Transverse colon (tissue), 4 donors: ENCODE results near the gene AGPAT3. TPM values are rescaled to one million over a fixed set of nuclear protein-coding genes. Genes with fewer than 3 reads are reported as not detected.

ENCODE experiments used
- DNase-seq: peaks from one replicate; pipeline ENCODE4 v3.0.0-alpha.2; 2019
- H3K27ac ChIP-seq, 4 donors: fragments of 200-600 bp; sonication (generic); 2 replicates each; pipeline ENCODE4 v1.5.1; 2016 to 2018; ENCODE audit warnings: inconsistent platforms in 4 of 4
- H3K27me3 ChIP-seq: fragments of 200-600 bp; sonication (generic); 2 replicates; pipeline ENCODE4 v1.5.1; 2017; ENCODE audit warnings: inconsistent platforms
- H3K36me3 ChIP-seq, 4 donors: fragments of 200-600 bp; sonication (generic); 2 replicates each; pipeline ENCODE4 v1.5.1; 2017 to 2019; ENCODE audit warnings: inconsistent platforms in 4 of 4
- H3K4me1 ChIP-seq, 4 donors: fragments of 200-600 bp; sonication (generic); 2 replicates each; pipeline ENCODE4 v1.5.1; 2017 to 2020; ENCODE audit warnings: inconsistent platforms in 4 of 4
- H3K4me3 ChIP-seq, 4 donors: fragments of 200-600 bp; sonication (generic); 1 replicate in 1 of 4; 2 replicates in 3 of 4; pipeline versions ENCODE4 v1.5.1 to v1.6.1; 2017 to 2019; ENCODE audit warnings: inconsistent platforms in 4 of 4
- H3K9me3 ChIP-seq, 2 donors: fragments of 200-600 bp; sonication (generic); 2 replicates each; pipeline ENCODE4 v1.5.1; 2017 to 2019; ENCODE audit warnings: inconsistent platforms in 2 of 2
- EP300 ChIP-seq: sonication (generic); formaldehyde crosslinking; IDR thresholded peaks from one replicate; pipeline ENCODE4 v1.6.1; 2017; ENCODE audit warnings: antibody characterized with exemption, low read depth
- POLR2A ChIP-seq: fragments of 450-650 bp; IDR thresholded peaks from one replicate; pipeline ENCODE4 v1.6.1; 2016; ENCODE audit warnings: antibody characterized with exemption, mild to moderate bottlenecking, moderate library complexity
- POLR2AphosphoS5 ChIP-seq, 3 donors: sonication (generic); formaldehyde crosslinking; IDR thresholded peaks; one replicate each; pipeline ENCODE4 v1.6.1; 2016; ENCODE audit warnings: antibody characterized with exemption in 3 of 3
- WGBS, 2 donors: methylation state at CpG; one replicate each; pipeline ENCODE4 v1.1.5; 2018; ENCODE audit warnings: low coverage in 1 of 2; 5-methylcytosine and 5-hydroxymethylcytosine counted together
- in situ Hi-C, 4 donors: fragments of 200-750 bp; cut with MboI; loops; one replicate each; pipeline versions ENCODE4 v1.15.0 to v1.15.1; 2017; ENCODE audit warnings: low sequenced_read_pairs in 3 of 4, low pct_ligation_motif_present in 1 of 4, low pct_unique_long_range_greater_than_20kb in 1 of 4
- intact Hi-C: fragments of 100-400 bp; cut with DNase I; formaldehyde crosslinking; loops from one replicate; pipeline ENCODE4 v1.15.1; 2023; ENCODE audit warnings: low total_unique reads
- total RNA-seq, 4 donors: library from RNA; depleted of rRNA; stranded (reverse); fragments of >200 nt; gene quantifications; one replicate each; pipeline ENCODE4 v1.1.0, GENCODE V29; 2016
- TF ChIP-seq, protein P1 (sequence below), 5 experiments: fragments of 200-600 bp in 3 of 5; fragments of 450-650 bp in 2 of 5; sonication (generic) in 3 of 5; IDR thresholded peaks; 1 replicate in 2 of 5; 2 replicates in 3 of 5; pipeline ENCODE4 v1.5.1; 2016 to 2017; ENCODE audit warnings: antibody characterized with exemption in 5 of 5, inconsistent platforms in 3 of 5, mild to moderate bottlenecking in 2 of 5, moderate library complexity in 1 of 5

Gene AGPAT3
- total RNA-seq, 4 donors from 2014 or later, result 59.9 to 116 (median 85.3) TPM

DNA sequence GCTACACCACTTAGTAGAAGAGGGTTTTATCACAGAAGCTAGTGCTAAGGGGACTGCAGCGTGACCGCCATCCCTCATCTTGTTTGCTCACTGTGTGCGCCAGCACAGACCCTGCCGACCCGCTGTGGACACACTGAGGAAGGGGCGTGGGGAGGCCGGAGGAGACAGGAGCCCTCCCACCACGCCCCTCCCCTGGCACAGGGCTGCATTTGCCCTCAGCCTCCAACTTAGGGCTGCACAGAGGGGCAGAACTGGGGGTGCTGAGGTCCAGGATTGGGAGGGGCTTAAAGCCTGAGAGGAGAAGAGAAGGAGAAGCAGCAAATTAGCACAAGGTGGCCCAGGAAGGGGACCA, 38.4 kb upstream of the AGPAT3 start:
- Histone ChIP-seq H3K4me1 (peaks cover 0 to 5% (median 0%) of the 10 kb centered on the region in 4 donors), H3K27ac (no peak overlapping the region), H3K4me3 (no peak overlapping the region), H3K9me3 (no peaks in the 10 kb centered on the region), H3K36me3 (no peaks in the 10 kb centered on the region), H3K27me3 (peaks cover 45% of the 10 kb centered on the region)
- WGBS, 2 donors, result 36% methylated on average over 7 of the region's 8 CpGs; no CpG with 5 or more reads in 1 of the 2 donors
- intact Hi-C loops (no loop called here), in situ Hi-C loops (loop anchor here in 1 of 4 donors (25.0 kb wide), 1 partner anchor 111 kb away; no protein-coding TSS in a partner anchor)
- DNase-seq, result no peak
- TF ChIP-seq POLR2A, result no peak
- TF ChIP-seq POLR2AphosphoS5 (IDR thresholded peaks at IDR 0.05), result no peak
- TF ChIP-seq EP300, result no peak
- TF ChIP-seq, protein P1, sequence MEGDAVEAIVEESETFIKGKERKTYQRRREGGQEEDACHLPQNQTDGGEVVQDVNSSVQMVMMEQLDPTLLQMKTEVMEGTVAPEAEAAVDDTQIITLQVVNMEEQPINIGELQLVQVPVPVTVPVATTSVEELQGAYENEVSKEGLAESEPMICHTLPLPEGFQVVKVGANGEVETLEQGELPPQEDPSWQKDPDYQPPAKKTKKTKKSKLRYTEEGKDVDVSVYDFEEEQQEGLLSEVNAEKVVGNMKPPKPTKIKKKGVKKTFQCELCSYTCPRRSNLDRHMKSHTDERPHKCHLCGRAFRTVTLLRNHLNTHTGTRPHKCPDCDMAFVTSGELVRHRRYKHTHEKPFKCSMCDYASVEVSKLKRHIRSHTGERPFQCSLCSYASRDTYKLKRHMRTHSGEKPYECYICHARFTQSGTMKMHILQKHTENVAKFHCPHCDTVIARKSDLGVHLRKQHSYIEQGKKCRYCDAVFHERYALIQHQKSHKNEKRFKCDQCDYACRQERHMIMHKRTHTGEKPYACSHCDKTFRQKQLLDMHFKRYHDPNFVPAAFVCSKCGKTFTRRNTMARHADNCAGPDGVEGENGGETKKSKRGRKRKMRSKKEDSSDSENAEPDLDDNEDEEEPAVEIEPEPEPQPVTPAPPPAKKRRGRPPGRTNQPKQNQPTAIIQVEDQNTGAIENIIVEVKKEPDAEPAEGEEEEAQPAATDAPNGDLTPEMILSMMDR (IDR thresholded peaks at IDR 0.05), result no peak

DNA sequence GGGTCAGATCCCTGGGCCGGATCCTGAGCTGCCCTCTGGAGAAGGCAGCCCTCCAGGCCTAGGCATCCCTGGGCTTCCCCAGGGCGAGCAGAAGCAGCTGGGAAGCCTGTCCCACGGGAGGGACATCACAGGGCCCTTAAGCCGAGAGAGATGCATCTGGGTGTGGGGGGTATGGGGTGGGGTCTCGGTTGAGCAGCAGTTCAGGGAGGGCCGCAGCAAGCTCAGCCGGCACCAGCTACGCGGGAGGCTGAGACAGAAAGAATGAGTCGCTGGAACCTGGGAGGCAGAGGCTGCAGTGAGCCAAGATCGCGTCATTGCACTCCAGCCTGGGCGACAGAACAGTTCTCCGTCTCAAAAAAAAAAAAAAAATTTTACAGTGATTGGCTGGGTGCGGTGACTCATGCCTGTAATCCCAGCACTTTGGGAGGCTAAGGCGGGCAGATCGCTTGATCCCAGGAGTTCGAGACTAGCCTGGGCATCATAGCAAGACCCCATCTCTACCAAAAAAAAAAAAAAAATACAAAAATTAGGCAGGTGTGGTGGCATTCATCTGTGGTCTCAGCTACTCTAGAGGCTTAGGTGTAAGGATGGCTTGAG, 37.9 kb upstream of the AGPAT3 start:
- WGBS, 2 donors, result 56% methylated on average over 18 of the region's 18 CpGs; no CpG with 5 or more reads in 1 of the 2 donors
- in situ Hi-C loops, result loop anchor here in 1 of 4 donors (25.0 kb wide), 1 partner anchor 110 kb away; no protein-coding TSS in a partner anchor

DNA sequence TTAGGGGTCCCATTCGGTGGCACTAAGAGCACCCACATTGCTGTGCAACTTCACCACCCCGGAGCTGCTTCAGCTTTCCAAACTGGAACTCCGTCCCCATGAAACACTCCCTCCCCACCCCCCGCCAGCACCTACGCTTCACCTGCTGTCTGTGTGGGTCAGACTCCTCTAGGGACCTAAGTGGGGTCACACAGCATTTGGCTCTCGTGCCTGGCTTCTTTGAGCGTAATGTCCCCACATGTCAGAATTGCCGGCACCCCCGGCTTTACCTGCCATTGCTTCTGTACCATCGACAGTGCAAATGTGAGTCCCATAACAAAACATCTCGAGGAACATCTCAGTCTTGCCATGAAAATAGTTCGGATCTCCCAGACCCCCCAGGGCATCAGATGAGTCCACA, 35.9 kb upstream of the AGPAT3 start:
- intact Hi-C loops, result no loop called here

More for the DNA sequence above, 37.9 kb upstream of the AGPAT3 start:
- Histone ChIP-seq H3K9me3 (no peaks in the 10 kb centered on the region), H3K36me3 (no peaks in the 10 kb centered on the region), H3K4me3 (no peak overlapping the region), H3K4me1 (peaks cover 0 to 5% (median 0%) of the 10 kb centered on the region in 4 donors), H3K27me3 (peaks cover 45% of the 10 kb centered on the region), H3K27ac (no peak overlapping the region)
- DNase-seq, result no peak
- intact Hi-C loops, result no loop called here
- TF ChIP-seq, protein P1 (IDR thresholded peaks at IDR 0.05), result no peak
- no peak for TF ChIP-seq POLR2A

DNA sequence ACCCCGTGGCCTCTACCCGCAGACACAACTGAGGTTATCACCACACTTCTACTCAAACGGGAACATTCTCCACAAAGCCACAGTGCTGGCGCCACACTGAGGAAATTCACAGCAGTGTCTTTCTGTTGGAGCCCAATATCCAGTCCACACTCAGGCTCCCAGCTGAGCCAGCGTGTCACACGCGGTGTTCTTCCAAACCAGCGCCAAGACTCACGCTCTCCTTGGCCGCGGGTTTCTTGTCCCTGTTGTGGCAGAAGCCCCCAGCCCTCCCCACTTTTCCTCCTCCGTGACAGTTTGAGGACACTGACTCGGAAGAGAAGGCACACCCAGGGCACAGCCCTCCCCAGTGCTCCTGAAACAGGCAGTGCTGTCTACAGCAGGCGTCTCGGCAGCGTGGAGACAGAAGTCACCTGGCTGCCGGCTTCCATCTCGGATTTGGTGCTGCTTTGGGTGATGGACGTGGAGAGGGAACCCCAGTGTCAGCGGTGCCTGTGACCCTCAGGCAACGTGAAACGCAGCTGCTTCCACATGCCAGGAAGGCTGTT, 35.4 kb upstream of the AGPAT3 start:
- Histone ChIP-seq H3K4me3 (no peak overlapping the region), H3K27ac (no peak overlapping the region), H3K27me3 (peaks cover 49% of the 10 kb centered on the region), H3K36me3 (no peaks in the 10 kb centered on the region), H3K4me1 (peaks cover 0 to 5% (median 0%) of the 10 kb centered on the region in 4 donors), H3K9me3 (no peaks in the 10 kb centered on the region)
- in situ Hi-C loops (loop anchor here in 1 of 4 donors (25.0 kb wide), 1 partner anchor 108 kb away; no protein-coding TSS in a partner anchor), intact Hi-C loops (no loop called here)
- WGBS, 2 donors, result 53% methylated on average over 22 of the region's 22 CpGs; no CpG with 5 or more reads in 1 of the 2 donors
- TF ChIP-seq EP300, result no peak
- TF ChIP-seq, protein P1 (IDR thresholded peaks at IDR 0.05), result no peak
- TF ChIP-seq POLR2AphosphoS5 (IDR thresholded peaks at IDR 0.05), result no peak
- no peak for TF ChIP-seq POLR2A
- DNase-seq, result no peak

More for the DNA sequence above, 35.9 kb upstream of the AGPAT3 start:
- 74 to 80% methylated on average over 1 to 12 of the region's 12 CpGs for WGBS, 2 donors
- peaks cover 49% of the 10 kb centered on the region for H3K27me3 ChIP-seq
- DNase-seq, result no peak
- H3K4me1 ChIP-seq, result peaks cover 0 to 5% (median 0%) of the 10 kb centered on the region in 4 donors
- in situ Hi-C loops, result loop anchor here in 1 of 4 donors (25.0 kb wide), 1 partner anchor 108 kb away; no protein-coding TSS in a partner anchor
- no peak overlapping the region for H3K27ac ChIP-seq
- no peaks in the 10 kb centered on the region for H3K9me3 ChIP-seq
- no peaks in the 10 kb centered on the region for H3K36me3 ChIP-seq
- H3K4me3 ChIP-seq, result no peak overlapping the region
- no peak for TF ChIP-seq POLR2A
